Sigmoid colon (tissue), 4 donors: Measurements from ENCODE around the gene TIMELESS.

Source experiments
- EP300 ChIP-seq, 4 donors: sonication (generic); formaldehyde crosslinking; IDR thresholded peaks; one replicate each; pipeline ENCODE4 v1.6.1; 2017; ENCODE audit warnings: antibody characterized with exemption in 4 of 4
- POLR2A ChIP-seq, 2 donors: fragments of 450-650 bp; IDR thresholded peaks; one replicate each; pipeline ENCODE4 v1.6.1; 2016; ENCODE audit warnings: antibody characterized with exemption in 2 of 2, mild to moderate bottlenecking in 2 of 2, moderate library complexity in 2 of 2
- TF ChIP-seq, protein P1 (sequence below), 4 experiments: fragments of 450-650 bp in 3 of 4; fragments of 200-600 bp in 1 of 4; IDR thresholded peaks; one replicate each; pipeline ENCODE4 v1.5.1; 2016 to 2019; ENCODE audit warnings: antibody characterized with exemption in 4 of 4, mild to moderate bottlenecking in 3 of 4, moderate library complexity in 2 of 4

DNA sequence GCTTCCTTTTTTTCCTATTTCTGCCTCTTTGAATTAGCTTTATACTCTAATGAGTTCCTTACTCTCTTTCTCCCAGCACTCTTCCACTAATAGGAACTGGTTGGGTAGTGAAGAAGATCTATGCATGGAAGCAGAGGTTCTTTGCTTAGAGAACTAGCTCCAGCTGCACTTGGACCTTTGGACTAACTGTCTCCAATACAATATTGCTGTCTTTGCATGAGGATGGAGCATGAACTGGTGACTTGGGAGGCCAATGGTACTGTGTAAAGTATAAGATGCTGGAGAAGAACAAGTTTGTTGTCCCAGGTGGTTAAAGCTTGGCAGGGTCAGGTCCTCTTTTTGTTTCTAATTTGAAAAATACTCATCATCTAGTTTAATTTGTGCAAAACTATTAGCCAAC, 41.1 kb upstream of the TIMELESS start:
- TF ChIP-seq, protein P1, sequence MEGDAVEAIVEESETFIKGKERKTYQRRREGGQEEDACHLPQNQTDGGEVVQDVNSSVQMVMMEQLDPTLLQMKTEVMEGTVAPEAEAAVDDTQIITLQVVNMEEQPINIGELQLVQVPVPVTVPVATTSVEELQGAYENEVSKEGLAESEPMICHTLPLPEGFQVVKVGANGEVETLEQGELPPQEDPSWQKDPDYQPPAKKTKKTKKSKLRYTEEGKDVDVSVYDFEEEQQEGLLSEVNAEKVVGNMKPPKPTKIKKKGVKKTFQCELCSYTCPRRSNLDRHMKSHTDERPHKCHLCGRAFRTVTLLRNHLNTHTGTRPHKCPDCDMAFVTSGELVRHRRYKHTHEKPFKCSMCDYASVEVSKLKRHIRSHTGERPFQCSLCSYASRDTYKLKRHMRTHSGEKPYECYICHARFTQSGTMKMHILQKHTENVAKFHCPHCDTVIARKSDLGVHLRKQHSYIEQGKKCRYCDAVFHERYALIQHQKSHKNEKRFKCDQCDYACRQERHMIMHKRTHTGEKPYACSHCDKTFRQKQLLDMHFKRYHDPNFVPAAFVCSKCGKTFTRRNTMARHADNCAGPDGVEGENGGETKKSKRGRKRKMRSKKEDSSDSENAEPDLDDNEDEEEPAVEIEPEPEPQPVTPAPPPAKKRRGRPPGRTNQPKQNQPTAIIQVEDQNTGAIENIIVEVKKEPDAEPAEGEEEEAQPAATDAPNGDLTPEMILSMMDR (IDR thresholded peaks at IDR 0.05) = no peak
- TF ChIP-seq POLR2A (IDR thresholded peaks at IDR 0.05) (no peak), EP300 (IDR thresholded peaks at IDR 0.05) (no peak)
